Activated CD4-positive, alpha-beta T cell treated with anti-CD3 and anti-CD28 coated beads, Interleukin-2, Interleukin-6, amounts not matched to agents 100 ng/mL and 50 ng/mL, durations not matched to agents 16 hours and 8 hours (primary cell): ENCODE data around the gene OPCML.

Experiments
- DNase-seq: peaks from one replicate; pipeline ENCODE4 v3.0.0-alpha.2; 2020

Gene OPCML

GRCh38 chr11:133347988-133348387 lies 184.3 kb downstream of the OPCML start:
- DNase-seq, result no peak

- DNase-seq, result no peak
These were observed 186.2 kb downstream of the OPCML start for GRCh38 chr11:133346137-133346536.

GRCh38 chr11:133343951-133344350 lies 188.3 kb downstream of the OPCML start:
- DNase-seq, result no peak

- DNase-seq, result no peak
These were observed 192.7 kb downstream of the OPCML start for GRCh38 chr11:133339495-133340140.

- DNase-seq, result no peak
These were observed 193.7 kb downstream of the OPCML start for GRCh38 chr11:133338588-133338987.

GRCh38 chr11:133337951-133338418 lies 194.3 kb downstream of the OPCML start:
- DNase-seq, result no peak

GRCh38 chr11:133337193-133337592 lies 195.1 kb downstream of the OPCML start:
- DNase-seq, result no peak

- no peak for DNase-seq
These were observed 201.3 kb downstream of the OPCML start for GRCh38 chr11:133331031-133331430.

GRCh38 chr11:133326849-133327248 lies 205.5 kb downstream of the OPCML start:
- DNase-seq, result no peak

- DNase-seq, result no peak
These were observed 206.0 kb downstream of the OPCML start for GRCh38 chr11:133326332-133326731.

- no peak for DNase-seq
These were observed 206.6 kb downstream of the OPCML start for GRCh38 chr11:133325711-133326110.

- DNase-seq, result no peak
These were observed 208.9 kb downstream of the OPCML start for GRCh38 chr11:133323354-133323753.

- no peak for DNase-seq
These were observed 214.1 kb downstream of the OPCML start for GRCh38 chr11:133318221-133318620.

GRCh38 chr11:133311230-133311629 lies 221.1 kb downstream of the OPCML start:
- no peak for DNase-seq

GRCh38 chr11:133306019-133306418 lies 226.3 kb downstream of the OPCML start:
- no peak for DNase-seq

GRCh38 chr11:133305208-133305956 lies 226.9 kb downstream of the OPCML start:
- no peak for DNase-seq

GRCh38 chr11:133303262-133303661 lies 229.0 kb downstream of the OPCML start:
- no peak for DNase-seq

GRCh38 chr11:133302056-133302455 lies 230.2 kb downstream of the OPCML start:
- no peak for DNase-seq

- no peak for DNase-seq
These were observed 231.6 kb downstream of the OPCML start for GRCh38 chr11:133300666-133301065.

- no peak for DNase-seq
These were observed 240.5 kb downstream of the OPCML start for GRCh38 chr11:133291780-133292179.

GRCh38 chr11:133285359-133285758 lies 246.9 kb downstream of the OPCML start:
- no peak for DNase-seq

- DNase-seq, result no peak
These were observed 248.1 kb downstream of the OPCML start for GRCh38 chr11:133284156-133284555.

- DNase-seq, result no peak
These were observed 254.4 kb downstream of the OPCML start for GRCh38 chr11:133277886-133278285.
